Fibroblast of skin of back (primary cell): ENCODE measurements around the gene DMBX1.

ENCODE experiments used
- DNase-seq: peaks from one replicate; pipeline ENCODE4 v3.0.0-alpha.2; 2013

Gene DMBX1

GRCh38 chr1:46506470-46507219 lies 17.0 kb downstream of the DMBX1 start:
- no peak for DNase-seq

GRCh38 chr1:46508757-46509156 lies 19.1 kb downstream of the DMBX1 start:
- DNase-seq = peak; percentile 55

- no peak for DNase-seq
Observed at GRCh38 chr1:46510341-46510997, 20.8 kb downstream of the DMBX1 start.

- DNase-seq = no peak
Observed at GRCh38 chr1:46510998-46511365, 21.3 kb downstream of the DMBX1 start.

- DNase-seq = no peak
Observed at GRCh38 chr1:46512135-46512791, 22.6 kb downstream of the DMBX1 start.

GRCh38 chr1:46512792-46513190 lies 23.2 kb downstream of the DMBX1 start:
- no peak for DNase-seq

GRCh38 chr1:46513536-46513935 lies 23.9 kb downstream of the DMBX1 start:
- no peak for DNase-seq

GRCh38 chr1:46515576-46515975 lies 25.9 kb downstream of the DMBX1 start:
- no peak for DNase-seq

- DNase-seq = no peak
Observed at GRCh38 chr1:46516200-46516950, 26.7 kb downstream of the DMBX1 start.

GRCh38 chr1:46517010-46517600 lies 27.5 kb downstream of the DMBX1 start:
- DNase-seq = no peak

GRCh38 chr1:46517932-46518498 lies 28.4 kb downstream of the DMBX1 start:
- DNase-seq = no peak

- DNase-seq = no peak
Observed at GRCh38 chr1:46519209-46519608, 29.6 kb downstream of the DMBX1 start.

GRCh38 chr1:46520063-46520911 lies 30.7 kb downstream of the DMBX1 start:
- peak; percentile 94 for DNase-seq

- DNase-seq = no peak
Observed at GRCh38 chr1:46521414-46521813, 31.8 kb downstream of the DMBX1 start.

GRCh38 chr1:46522184-46522968 lies 32.7 kb downstream of the DMBX1 start:
- DNase-seq = peak; percentile 88

GRCh38 chr1:46522969-46523320 lies 33.3 kb downstream of the DMBX1 start:
- DNase-seq = no peak

GRCh38 chr1:46523496-46524353 lies 34.1 kb downstream of the DMBX1 start:
- DNase-seq = no peak

- DNase-seq = no peak
Observed at GRCh38 chr1:46524843-46525242, 35.2 kb downstream of the DMBX1 start.

- DNase-seq = no peak
Observed at GRCh38 chr1:46525253-46525983, 35.8 kb downstream of the DMBX1 start.
